ENCODE results near the gene KDM4C. TPM values are rescaled to one million over a fixed set of nuclear protein-coding genes. Genes with fewer than 3 reads are reported as not detected.

KDM4C gene
- total RNA-seq, 4 donors from 2014 or later = 39.0 to 113 (median 43.9) TPM

GRCh38 chr9:7211657-7212056, 453.9 kb downstream of the KDM4C start:
- 83% methylated on average over 3 of the region's 3 CpGs for WGBS
- H3K9me3 ChIP-seq = no peaks in the 10 kb centered on the region
- no peaks in the 10 kb centered on the region for H3K36me3 ChIP-seq
- no peak overlapping the region for H3K4me3 ChIP-seq
- no peak for DNase-seq (ENCODE audit: low spot score in 2 of 2)
- no peaks in the 10 kb centered on the region for H3K27me3 ChIP-seq
- H3K4me1 ChIP-seq = no peaks in the 10 kb centered on the region
- TF ChIP-seq POLR2AphosphoS5 (IDR thresholded peaks at IDR 0.05) = no peak
- TF ChIP-seq, protein P1, sequence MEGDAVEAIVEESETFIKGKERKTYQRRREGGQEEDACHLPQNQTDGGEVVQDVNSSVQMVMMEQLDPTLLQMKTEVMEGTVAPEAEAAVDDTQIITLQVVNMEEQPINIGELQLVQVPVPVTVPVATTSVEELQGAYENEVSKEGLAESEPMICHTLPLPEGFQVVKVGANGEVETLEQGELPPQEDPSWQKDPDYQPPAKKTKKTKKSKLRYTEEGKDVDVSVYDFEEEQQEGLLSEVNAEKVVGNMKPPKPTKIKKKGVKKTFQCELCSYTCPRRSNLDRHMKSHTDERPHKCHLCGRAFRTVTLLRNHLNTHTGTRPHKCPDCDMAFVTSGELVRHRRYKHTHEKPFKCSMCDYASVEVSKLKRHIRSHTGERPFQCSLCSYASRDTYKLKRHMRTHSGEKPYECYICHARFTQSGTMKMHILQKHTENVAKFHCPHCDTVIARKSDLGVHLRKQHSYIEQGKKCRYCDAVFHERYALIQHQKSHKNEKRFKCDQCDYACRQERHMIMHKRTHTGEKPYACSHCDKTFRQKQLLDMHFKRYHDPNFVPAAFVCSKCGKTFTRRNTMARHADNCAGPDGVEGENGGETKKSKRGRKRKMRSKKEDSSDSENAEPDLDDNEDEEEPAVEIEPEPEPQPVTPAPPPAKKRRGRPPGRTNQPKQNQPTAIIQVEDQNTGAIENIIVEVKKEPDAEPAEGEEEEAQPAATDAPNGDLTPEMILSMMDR (IDR thresholded peaks at IDR 0.05) = no peak
- TF ChIP-seq POLR2A (IDR thresholded peaks at IDR 0.05) = no peak
- TF ChIP-seq EP300 (IDR thresholded peaks at IDR 0.05) = no peak
- H3K27ac ChIP-seq = no peak overlapping the region

GRCh38 chr9:7212101-7212500, 454.3 kb downstream of the KDM4C start:
- WGBS = 46% methylated on average over 4 of the region's 4 CpGs
- Histone ChIP-seq H3K9me3 (no peaks in the 10 kb centered on the region), H3K27me3 (no peaks in the 10 kb centered on the region), H3K36me3 (no peaks in the 10 kb centered on the region), H3K4me1 (no peaks in the 10 kb centered on the region), H3K4me3 (no peak overlapping the region), H3K27ac (no peak overlapping the region)
- TF ChIP-seq, protein P1 (IDR thresholded peaks at IDR 0.05) = no peak
- TF ChIP-seq POLR2AphosphoS5 (IDR thresholded peaks at IDR 0.05) = no peak
- no peak for TF ChIP-seq EP300 (IDR thresholded peaks at IDR 0.05)
- no peak for TF ChIP-seq POLR2A (IDR thresholded peaks at IDR 0.05)
- no peak for DNase-seq (ENCODE audit: low spot score in 2 of 2)

GRCh38 chr9:7216004-7216841, 458.4 kb downstream of the KDM4C start:
- Histone ChIP-seq H3K36me3 (no peaks in the 10 kb centered on the region), H3K27ac (no peak overlapping the region), H3K4me3 (no peak overlapping the region), H3K9me3 (no peaks in the 10 kb centered on the region), H3K27me3 (no peaks in the 10 kb centered on the region), H3K4me1 (no peaks in the 10 kb centered on the region)
- 56% methylated on average over 4 of the region's 7 CpGs for WGBS
- TF ChIP-seq, protein P1 (IDR thresholded peaks at IDR 0.05) = no peak
- TF ChIP-seq POLR2AphosphoS5 (IDR thresholded peaks at IDR 0.05) (no peak), POLR2A (IDR thresholded peaks at IDR 0.05) (no peak), EP300 (IDR thresholded peaks at IDR 0.05) (no peak)
- no peak for DNase-seq (ENCODE audit: low spot score in 2 of 2)

DNA sequence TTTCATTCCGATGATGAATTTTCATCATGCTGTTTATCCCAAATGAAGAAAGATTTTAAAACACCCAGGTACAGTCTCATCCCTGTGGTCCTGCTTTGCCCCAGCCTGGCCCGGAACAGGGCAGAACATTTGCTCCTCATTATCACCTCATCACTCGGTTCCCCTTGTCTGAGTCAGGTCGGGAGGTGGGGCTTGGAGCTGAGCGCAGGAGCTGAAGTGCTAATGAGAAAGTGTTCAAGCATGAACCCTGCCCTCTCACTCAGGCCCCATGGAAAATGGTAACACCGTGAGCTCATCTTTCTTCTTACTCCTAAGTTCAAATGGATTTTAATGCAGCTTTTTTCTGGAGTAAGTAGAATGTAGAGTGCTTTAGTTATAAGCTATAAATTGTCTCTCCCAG, 466.2 kb downstream of the KDM4C start:
- DNase-seq (ENCODE audit: low spot score in 2 of 2) = no peak
- H3K27me3 ChIP-seq = peaks cover 3% of the 10 kb centered on the region
- H3K4me1 ChIP-seq = no peaks in the 10 kb centered on the region
- TF ChIP-seq EP300 (IDR thresholded peaks at IDR 0.05) = no peak
- no peak for TF ChIP-seq POLR2A (IDR thresholded peaks at IDR 0.05)
- TF ChIP-seq POLR2AphosphoS5 (IDR thresholded peaks at IDR 0.05) = no peak
- TF ChIP-seq, protein P1 (IDR thresholded peaks at IDR 0.05) = no peak
- H3K27ac ChIP-seq = no peak overlapping the region
- no peaks in the 10 kb centered on the region for H3K9me3 ChIP-seq
- whole genome bisulfite sequencing = 44% methylated on average over 6 of the region's 6 CpGs
- H3K36me3 ChIP-seq = no peaks in the 10 kb centered on the region
- H3K4me3 ChIP-seq = no peak overlapping the region

Other genes starting within 250 kb of the KDM4C start
- 1 to 10 TPM; 2.4 to 7.4 (median 4.8) TPM for gene GLDC, start 112.2 kb upstream of the KDM4C start, total RNA-seq